Ascending aorta (tissue), 2 donors: ENCODE measurements around the gene PIP4K2C. TPM values are rescaled to one million over a fixed set of nuclear protein-coding genes. Genes with fewer than 3 reads are reported as not detected.

Experiments
- DNase-seq, 2 donors: peaks; one replicate each; pipeline ENCODE4 v3.0.0-alpha.2; 2019; ENCODE audit warnings: low spot score in 2 of 2
- H3K27ac ChIP-seq, 2 donors: fragments of 200-600 bp; sonication (generic); one replicate each; pipeline ENCODE4 v1.5.1; 2016 to 2017; ENCODE audit warnings: mild to moderate bottlenecking in 1 of 2
- H3K27me3 ChIP-seq: fragments of 200-600 bp; sonication (generic); one replicate; pipeline ENCODE4 v1.5.1; 2017
- H3K36me3 ChIP-seq, 2 donors: fragments of 200-600 bp; sonication (generic); one replicate each; pipeline ENCODE4 v1.5.1; 2016
- H3K4me1 ChIP-seq, 2 donors: fragments of 200-600 bp; sonication (generic); one replicate each; pipeline ENCODE4 v1.5.1; 2016 to 2017; ENCODE audit warnings: mild to moderate bottlenecking in 1 of 2
- H3K4me3 ChIP-seq, 2 donors: fragments of 200-600 bp; sonication (generic); one replicate each; pipeline ENCODE4 v1.5.1; 2016 to 2017; ENCODE audit warnings: mild to moderate bottlenecking in 1 of 2
- H3K9me3 ChIP-seq, 2 donors: fragments of 200-600 bp; sonication (generic); one replicate each; pipeline ENCODE4 v1.5.1; 2016
- intact Hi-C: fragments of 100-400 bp; cut with DNase I; formaldehyde crosslinking; loops from one replicate; pipeline ENCODE4 v1.15.1; 2023
- total RNA-seq: library from RNA; depleted of rRNA; stranded (reverse); fragments of >200 nt; gene quantifications from one replicate; pipeline ENCODE4 v1.1.0, GENCODE V29; 2016
- TF ChIP-seq, protein P1 (sequence below), 3 experiments: fragments of 200-600 bp in 2 of 3; fragments of 450-650 bp in 1 of 3; sonication (generic) in 2 of 3; IDR thresholded peaks; one replicate each; pipeline ENCODE4 v1.5.1; 2016 to 2019; ENCODE audit warnings: antibody characterized with exemption in 3 of 3, mild to moderate bottlenecking in 1 of 3, moderate library complexity in 1 of 3

Gene PIP4K2C
- total RNA-seq, 1 donor from 2014 or later, result 153 TPM

- intact Hi-C loops, result no loop called here
- H3K27me3 ChIP-seq, result no peaks in the 10 kb centered on the region
- H3K36me3 ChIP-seq, result peaks cover 20 to 26% of the 10 kb centered on the region in 2 donors
- H3K27ac ChIP-seq, result no peak overlapping the region
- H3K4me3 ChIP-seq, result no peak overlapping the region
- H3K4me1 ChIP-seq, result no peaks in the 10 kb centered on the region
- DNase-seq, result no peak
- TF ChIP-seq, protein P1, sequence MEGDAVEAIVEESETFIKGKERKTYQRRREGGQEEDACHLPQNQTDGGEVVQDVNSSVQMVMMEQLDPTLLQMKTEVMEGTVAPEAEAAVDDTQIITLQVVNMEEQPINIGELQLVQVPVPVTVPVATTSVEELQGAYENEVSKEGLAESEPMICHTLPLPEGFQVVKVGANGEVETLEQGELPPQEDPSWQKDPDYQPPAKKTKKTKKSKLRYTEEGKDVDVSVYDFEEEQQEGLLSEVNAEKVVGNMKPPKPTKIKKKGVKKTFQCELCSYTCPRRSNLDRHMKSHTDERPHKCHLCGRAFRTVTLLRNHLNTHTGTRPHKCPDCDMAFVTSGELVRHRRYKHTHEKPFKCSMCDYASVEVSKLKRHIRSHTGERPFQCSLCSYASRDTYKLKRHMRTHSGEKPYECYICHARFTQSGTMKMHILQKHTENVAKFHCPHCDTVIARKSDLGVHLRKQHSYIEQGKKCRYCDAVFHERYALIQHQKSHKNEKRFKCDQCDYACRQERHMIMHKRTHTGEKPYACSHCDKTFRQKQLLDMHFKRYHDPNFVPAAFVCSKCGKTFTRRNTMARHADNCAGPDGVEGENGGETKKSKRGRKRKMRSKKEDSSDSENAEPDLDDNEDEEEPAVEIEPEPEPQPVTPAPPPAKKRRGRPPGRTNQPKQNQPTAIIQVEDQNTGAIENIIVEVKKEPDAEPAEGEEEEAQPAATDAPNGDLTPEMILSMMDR (IDR thresholded peaks at IDR 0.05), result no peak
- no peaks in the 10 kb centered on the region for H3K9me3 ChIP-seq
These were observed 15.0 kb upstream of the PIP4K2C start for GRCh38 chr12:57575771-57576612.

DNA sequence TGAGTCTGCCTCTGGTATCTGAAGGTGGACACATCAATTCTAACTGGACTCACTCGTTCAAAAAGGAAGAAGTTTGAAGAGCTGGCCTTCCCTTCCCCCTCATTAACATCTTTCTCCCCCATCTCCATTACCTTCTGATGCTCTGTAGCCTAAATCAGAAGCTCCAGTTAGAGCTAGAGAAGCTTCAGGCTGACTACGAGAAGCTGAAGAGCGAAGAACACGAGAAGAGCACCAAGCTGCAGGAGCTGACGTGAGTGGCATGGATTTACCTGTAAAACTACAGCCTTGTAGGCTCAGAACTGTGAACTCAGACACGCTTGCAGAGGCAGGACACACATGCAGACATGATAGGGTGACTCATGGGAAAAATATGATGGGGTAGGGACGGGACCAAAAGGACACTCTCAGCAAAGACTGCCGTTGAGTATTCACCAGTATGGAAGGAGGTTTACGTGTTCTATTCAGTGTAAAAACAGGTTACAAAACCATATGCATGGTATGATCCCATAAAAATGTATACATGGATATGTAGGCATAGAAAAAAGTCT lies 14.3 kb upstream of the PIP4K2C start:
- Histone ChIP-seq H3K27ac (no peak overlapping the region), H3K4me1 (no peaks in the 10 kb centered on the region), H3K9me3 (no peaks in the 10 kb centered on the region), H3K4me3 (no peak overlapping the region), H3K36me3 (peaks cover 20 to 23% of the 10 kb centered on the region in 2 donors), H3K27me3 (no peaks in the 10 kb centered on the region)
- no peak for DNase-seq
- intact Hi-C loops, result no loop called here
- TF ChIP-seq, protein P1 (IDR thresholded peaks at IDR 0.05), result no peak

DNA sequence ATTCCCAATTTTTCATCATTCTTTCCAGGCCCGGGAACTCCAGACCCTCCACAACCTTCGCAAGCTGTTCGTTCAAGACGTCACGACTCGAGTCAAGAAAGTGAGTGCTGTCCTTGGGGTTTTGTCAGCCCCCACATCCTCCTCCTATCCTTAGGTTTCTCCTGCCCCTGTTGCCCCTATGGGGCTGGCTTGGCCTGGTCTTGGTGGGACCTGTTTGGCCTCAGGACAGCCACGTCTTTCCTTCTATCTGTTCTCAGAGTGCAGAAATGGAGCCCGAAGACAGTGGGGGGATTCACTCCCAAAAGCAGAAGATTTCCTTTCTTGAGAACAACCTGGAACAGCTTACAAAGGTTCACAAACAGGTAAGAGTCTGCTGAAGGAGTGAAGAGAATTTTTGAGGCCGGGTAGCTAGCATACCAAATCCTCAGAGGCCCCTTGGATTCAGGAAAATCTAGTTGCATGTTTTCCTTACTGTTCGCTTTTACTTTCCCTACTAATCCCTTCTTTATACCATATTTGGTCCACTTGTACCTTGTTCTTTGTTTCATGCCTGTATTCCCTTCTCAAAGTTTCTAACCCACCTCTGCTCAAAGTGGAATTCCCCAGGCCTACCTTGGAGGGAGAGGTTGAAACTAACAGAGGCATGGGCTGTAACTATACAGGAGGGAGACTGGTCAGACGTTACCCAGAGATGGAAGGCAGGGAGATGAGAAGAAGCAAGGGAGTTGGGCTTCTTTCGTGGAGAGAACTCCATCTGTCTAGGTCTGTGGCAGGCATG lies 12.8 kb upstream of the PIP4K2C start:
- Histone ChIP-seq H3K4me1 (no peaks in the 10 kb centered on the region), H3K36me3 (peaks cover 11 to 15% of the 10 kb centered on the region in 2 donors), H3K27ac (no peak overlapping the region), H3K27me3 (no peaks in the 10 kb centered on the region), H3K4me3 (no peak overlapping the region), H3K9me3 (no peaks in the 10 kb centered on the region)
- no peak for DNase-seq
- TF ChIP-seq, protein P1 (IDR thresholded peaks at IDR 0.05), result no peak
- intact Hi-C loops, result no loop called here

DNA sequence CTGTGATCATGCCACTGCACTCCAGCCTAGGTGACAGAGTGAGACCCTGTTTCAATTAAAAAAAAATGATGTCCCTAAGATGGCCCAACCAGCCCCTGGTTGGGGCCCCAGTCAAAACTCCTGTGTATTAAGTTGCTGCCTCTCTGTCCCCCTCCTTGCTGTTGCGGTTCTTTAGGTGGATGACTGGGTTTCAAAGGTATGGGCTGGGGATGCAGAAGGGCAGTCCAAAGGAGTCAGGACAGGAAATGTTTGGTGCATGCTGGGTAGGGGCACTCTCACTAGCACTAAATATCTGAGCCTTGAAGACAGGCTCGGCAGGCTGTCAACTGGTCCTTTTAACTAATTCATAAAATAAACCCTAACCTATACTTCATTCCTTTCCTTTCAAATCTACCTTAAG lies 12.0 kb upstream of the PIP4K2C start:
- Histone ChIP-seq H3K4me3 (no peak overlapping the region), H3K4me1 (no peaks in the 10 kb centered on the region), H3K9me3 (no peaks in the 10 kb centered on the region), H3K36me3 (peaks cover 11 to 15% of the 10 kb centered on the region in 2 donors), H3K27ac (no peak overlapping the region), H3K27me3 (no peaks in the 10 kb centered on the region)
- intact Hi-C loops, result no loop called here
- DNase-seq, result no peak
- TF ChIP-seq, protein P1 (IDR thresholded peaks at IDR 0.05), result no peak

DNA sequence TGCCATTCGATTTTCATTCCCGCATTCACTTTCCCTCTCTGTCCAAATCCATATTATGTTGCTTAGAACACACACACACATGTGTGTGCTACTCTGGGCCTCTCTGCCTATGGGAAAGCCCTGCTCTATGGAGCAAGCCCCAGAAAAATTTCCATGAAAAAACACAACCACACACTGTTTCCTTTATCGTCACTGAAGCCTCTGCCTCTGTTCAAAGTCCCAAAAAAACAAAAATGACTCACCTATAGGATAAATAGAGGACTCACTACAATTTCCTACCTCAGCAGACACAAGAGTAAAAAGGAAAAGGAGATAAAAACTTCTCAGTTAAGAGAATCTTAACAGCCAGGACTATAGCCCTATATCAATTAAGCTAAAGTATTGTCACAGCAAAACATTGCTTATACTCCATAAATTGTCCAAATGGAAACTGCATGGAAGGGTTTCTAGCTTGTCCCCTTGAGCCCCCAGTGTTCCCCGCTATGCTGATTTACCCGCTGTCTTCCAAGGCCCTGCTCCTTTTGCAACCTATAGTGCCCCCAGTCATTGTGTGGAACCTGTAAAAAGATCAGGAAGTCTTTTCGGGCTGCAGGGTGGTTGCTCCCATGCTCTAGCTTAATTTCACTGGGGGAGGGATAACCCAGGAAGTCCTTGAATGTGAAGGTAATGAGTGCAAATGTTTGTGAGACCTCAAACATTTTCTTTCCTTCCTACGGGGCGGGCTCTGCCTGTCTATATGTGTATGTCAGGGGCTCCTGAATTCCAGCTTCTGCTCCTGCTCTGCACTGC lies 11.1 kb upstream of the PIP4K2C start:
- no peak for DNase-seq
- TF ChIP-seq, protein P1 (IDR thresholded peaks at IDR 0.05), result no peak
- no peaks in the 10 kb centered on the region for H3K4me1 ChIP-seq
- intact Hi-C loops, result no loop called here
- H3K27ac ChIP-seq, result no peak overlapping the region
- no peaks in the 10 kb centered on the region for H3K27me3 ChIP-seq
- no peak overlapping the region for H3K4me3 ChIP-seq
- peaks cover 11 to 15% of the 10 kb centered on the region in 2 donors for H3K36me3 ChIP-seq
- H3K9me3 ChIP-seq, result no peaks in the 10 kb centered on the region
